Measurements from ENCODE around the gene KMT2B. TPM values are rescaled to one million over a fixed set of nuclear protein-coding genes. Genes with fewer than 3 reads are reported as not detected.

KMT2B gene
- total and polyA plus RNA-seq, 9 of the 15 experiments (the other 6 are each of a cell fraction or from before 2014, with no cell fraction given): 0.63 to 43.9 (median 8.1) TPM

DNA sequence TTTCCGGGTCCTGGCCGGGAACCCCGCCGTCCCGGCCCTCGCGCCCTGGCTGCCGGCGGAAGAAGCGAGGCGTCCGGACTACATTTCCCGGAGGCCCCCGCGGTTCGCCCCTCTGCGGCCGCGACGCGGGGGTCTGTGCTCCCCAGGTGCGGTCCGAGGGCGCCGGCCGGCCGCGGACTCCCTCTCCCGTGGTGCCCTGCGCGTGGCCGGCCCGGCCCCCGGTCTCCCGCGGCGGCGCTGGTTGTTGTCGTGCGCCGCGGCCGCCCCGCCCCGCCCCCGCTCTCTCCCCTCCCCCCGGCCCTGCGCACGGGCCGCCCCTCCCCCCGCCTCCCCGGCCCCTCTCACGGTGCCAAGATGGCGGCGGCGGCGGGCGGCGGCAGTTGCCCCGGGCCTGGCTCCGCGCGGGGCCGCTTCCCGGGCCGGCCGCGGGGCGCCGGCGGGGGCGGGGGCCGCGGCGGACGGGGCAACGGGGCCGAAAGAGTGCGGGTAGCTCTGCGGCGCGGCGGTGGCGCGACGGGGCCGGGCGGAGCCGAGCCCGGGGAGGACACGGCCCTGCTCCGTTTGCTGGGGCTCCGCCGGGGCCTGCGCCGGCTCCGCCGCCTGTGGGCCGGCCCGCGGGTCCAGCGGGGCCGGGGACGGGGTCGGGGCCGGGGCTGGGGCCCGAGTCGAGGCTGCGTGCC lies at the start of gene KMT2B (continued):
- TF ChIP-seq, protein P1, sequence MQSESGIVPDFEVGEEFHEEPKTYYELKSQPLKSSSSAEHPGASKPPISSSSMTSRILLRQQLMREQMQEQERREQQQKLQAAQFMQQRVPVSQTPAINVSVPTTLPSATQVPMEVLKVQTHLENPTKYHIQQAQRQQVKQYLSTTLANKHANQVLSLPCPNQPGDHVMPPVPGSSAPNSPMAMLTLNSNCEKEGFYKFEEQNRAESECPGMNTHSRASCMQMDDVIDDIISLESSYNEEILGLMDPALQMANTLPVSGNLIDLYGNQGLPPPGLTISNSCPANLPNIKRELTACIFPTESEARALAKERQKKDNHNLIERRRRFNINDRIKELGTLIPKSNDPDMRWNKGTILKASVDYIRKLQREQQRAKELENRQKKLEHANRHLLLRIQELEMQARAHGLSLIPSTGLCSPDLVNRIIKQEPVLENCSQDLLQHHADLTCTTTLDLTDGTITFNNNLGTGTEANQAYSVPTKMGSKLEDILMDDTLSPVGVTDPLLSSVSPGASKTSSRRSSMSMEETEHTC (IDR thresholded peaks at IDR 0.05): no peak
- TF ChIP-seq KDM4B (IDR thresholded peaks at IDR 0.05; ENCODE audit: borderline replicate concordance in 2 of 2, low read depth in 1 of 2): no peak
- TF ChIP-seq, protein P2, sequence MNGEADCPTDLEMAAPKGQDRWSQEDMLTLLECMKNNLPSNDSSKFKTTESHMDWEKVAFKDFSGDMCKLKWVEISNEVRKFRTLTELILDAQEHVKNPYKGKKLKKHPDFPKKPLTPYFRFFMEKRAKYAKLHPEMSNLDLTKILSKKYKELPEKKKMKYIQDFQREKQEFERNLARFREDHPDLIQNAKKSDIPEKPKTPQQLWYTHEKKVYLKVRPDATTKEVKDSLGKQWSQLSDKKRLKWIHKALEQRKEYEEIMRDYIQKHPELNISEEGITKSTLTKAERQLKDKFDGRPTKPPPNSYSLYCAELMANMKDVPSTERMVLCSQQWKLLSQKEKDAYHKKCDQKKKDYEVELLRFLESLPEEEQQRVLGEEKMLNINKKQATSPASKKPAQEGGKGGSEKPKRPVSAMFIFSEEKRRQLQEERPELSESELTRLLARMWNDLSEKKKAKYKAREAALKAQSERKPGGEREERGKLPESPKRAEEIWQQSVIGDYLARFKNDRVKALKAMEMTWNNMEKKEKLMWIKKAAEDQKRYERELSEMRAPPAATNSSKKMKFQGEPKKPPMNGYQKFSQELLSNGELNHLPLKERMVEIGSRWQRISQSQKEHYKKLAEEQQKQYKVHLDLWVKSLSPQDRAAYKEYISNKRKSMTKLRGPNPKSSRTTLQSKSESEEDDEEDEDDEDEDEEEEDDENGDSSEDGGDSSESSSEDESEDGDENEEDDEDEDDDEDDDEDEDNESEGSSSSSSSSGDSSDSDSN (IDR thresholded peaks at IDR 0.05; ENCODE audit: borderline replicate concordance in 1 of 2, low read depth in 2 of 2, low read length in 2 of 2): 0 out of 4 replicates have a peak, but pooled peaks have one; percentile 17 to 37
- no peak for TF ChIP-seq ZNF561 (CRISPR knock-in tag; conservative IDR thresholded peaks at IDR 0.05)
- TF ChIP-seq CCNT2 (IDR thresholded peaks at IDR 0.05; ENCODE audit: borderline replicate concordance, extremely low read depth, insufficient read length, low read depth, low read length): peak; percentile 61
- TF ChIP-seq ATF1 (CRISPR knock-in tag; IDR thresholded peaks at IDR 0.05): 0 out of 2 replicates have a peak, but pooled peaks have one; percentile 17
- TF ChIP-seq ATF1 (tag; IDR thresholded peaks at IDR 0.05): peak; percentile 91
- TF ChIP-seq, protein P3, sequence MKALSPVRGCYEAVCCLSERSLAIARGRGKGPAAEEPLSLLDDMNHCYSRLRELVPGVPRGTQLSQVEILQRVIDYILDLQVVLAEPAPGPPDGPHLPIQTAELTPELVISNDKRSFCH (CRISPR knock-in tag; IDR thresholded peaks at IDR 0.05): no peak
- TF ChIP-seq, protein P3 (tag; IDR thresholded peaks at IDR 0.05): no peak
- TF ChIP-seq MAZ (CRISPR knock-in tag; conservative IDR thresholded peaks at IDR 0.05 in 1 of 2, IDR thresholded peaks at IDR 0.05 in 1 of 2): peak in 1 of 2 experiments; percentile 10
- TF ChIP-seq ZBTB8A (IDR thresholded peaks at IDR 0.05; ENCODE audit: partially characterized antibody): no peak
- TF ChIP-seq POLR2H (tag; IDR thresholded peaks at IDR 0.05; ENCODE audit: low read depth): no peak
- no peak for TF ChIP-seq NEUROD1 (IDR thresholded peaks at IDR 0.05; ENCODE audit: borderline replicate concordance, low read depth, low read length, partially characterized antibody)
- no peak for TF ChIP-seq PTRF (tag; IDR thresholded peaks at IDR 0.05)
- TF ChIP-seq, protein P4, sequence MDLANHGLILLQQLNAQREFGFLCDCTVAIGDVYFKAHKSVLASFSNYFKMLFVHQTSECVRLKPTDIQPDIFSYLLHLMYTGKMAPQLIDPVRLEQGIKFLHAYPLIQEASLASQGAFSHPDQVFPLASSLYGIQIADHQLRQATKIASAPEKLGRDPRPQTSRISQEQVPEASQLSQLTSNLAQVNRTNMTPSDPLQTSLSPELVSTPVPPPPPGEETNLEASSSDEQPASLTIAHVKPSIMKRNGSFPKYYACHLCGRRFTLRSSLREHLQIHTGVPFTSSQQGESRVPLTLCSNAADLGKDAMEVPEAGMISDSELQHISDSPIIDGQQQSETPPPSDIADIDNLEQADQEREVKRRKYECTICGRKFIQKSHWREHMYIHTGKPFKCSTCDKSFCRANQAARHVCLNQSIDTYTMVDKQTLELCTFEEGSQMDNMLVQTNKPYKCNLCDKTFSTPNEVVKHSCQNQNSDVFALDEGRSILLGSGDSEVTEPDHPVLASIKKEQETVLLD (IDR thresholded peaks at IDR 0.05): no peak
- TF ChIP-seq, protein P5, sequence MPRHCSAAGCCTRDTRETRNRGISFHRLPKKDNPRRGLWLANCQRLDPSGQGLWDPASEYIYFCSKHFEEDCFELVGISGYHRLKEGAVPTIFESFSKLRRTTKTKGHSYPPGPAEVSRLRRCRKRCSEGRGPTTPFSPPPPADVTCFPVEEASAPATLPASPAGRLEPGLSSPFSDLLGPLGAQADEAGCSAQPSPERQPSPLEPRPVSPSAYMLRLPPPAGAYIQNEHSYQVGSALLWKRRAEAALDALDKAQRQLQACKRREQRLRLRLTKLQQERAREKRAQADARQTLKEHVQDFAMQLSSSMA (CRISPR knock-in tag; IDR thresholded peaks at IDR 0.05): no peak
- no peak for TF ChIP-seq ZNF282 (CRISPR knock-in tag; IDR thresholded peaks at IDR 0.05)
- 0 out of 4 replicates have a peak, but pooled peaks of 1 of the 2 experiments have one; percentile 57 for TF ChIP-seq NONO (IDR thresholded peaks at IDR 0.05; ENCODE audit: low read depth in 2 of 2, low read length in 1 of 2)
- TF ChIP-seq, protein P6, sequence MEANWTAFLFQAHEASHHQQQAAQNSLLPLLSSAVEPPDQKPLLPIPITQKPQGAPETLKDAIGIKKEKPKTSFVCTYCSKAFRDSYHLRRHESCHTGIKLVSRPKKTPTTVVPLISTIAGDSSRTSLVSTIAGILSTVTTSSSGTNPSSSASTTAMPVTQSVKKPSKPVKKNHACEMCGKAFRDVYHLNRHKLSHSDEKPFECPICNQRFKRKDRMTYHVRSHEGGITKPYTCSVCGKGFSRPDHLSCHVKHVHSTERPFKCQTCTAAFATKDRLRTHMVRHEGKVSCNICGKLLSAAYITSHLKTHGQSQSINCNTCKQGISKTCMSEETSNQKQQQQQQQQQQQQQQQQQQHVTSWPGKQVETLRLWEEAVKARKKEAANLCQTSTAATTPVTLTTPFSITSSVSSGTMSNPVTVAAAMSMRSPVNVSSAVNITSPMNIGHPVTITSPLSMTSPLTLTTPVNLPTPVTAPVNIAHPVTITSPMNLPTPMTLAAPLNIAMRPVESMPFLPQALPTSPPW (CRISPR knock-in tag; IDR thresholded peaks at IDR 0.05): peak; percentile 99

All from K562 (cell line).